ENCODE results near the gene INPP5A.
"Not testable (repeated sequence)": the region's sequence is repeated elsewhere in the genome, so short reads cannot be mapped to it uniquely, and the experiment has no call there.

INPP5A gene

GRCh38 chr10:132755166-132755711 is 217.7 kb downstream of the INPP5A start:
- no peak for DNase-seq
- TF ChIP-seq POLR2A (IDR thresholded peaks at IDR 0.05; ENCODE audit: low read length), result no peak
- no peak for TF ChIP-seq GATA1 (IDR thresholded peaks at IDR 0.05; ENCODE audit: low read depth, low read length)

GRCh38 chr10:132756591-132756990 is 219.0 kb downstream of the INPP5A start:
- TF ChIP-seq GATA1 (IDR thresholded peaks at IDR 0.05; ENCODE audit: low read depth, low read length), result no peak
- no peak for TF ChIP-seq POLR2A (IDR thresholded peaks at IDR 0.05; ENCODE audit: low read length)

GRCh38 chr10:132757171-132757570 is 219.6 kb downstream of the INPP5A start:
- DNase-seq, result no peak
- TF ChIP-seq GATA1 (IDR thresholded peaks at IDR 0.05; ENCODE audit: low read depth, low read length), result no peak
- no peak for TF ChIP-seq POLR2A (IDR thresholded peaks at IDR 0.05; ENCODE audit: low read length)

More at GRCh38 chr10:132756591-132756990, 219.0 kb downstream of the INPP5A start:
- no peak for DNase-seq

GRCh38 chr10:132758865-132759264 is 221.3 kb downstream of the INPP5A start:
- DNase-seq, result no peak
- TF ChIP-seq POLR2A (IDR thresholded peaks at IDR 0.05; ENCODE audit: low read length) (no peak), GATA1 (IDR thresholded peaks at IDR 0.05; ENCODE audit: low read depth, low read length) (no peak)

GRCh38 chr10:132761395-132762060 is 223.9 kb downstream of the INPP5A start:
- no peak for TF ChIP-seq GATA1 (IDR thresholded peaks at IDR 0.05; ENCODE audit: low read depth, low read length)

GRCh38 chr10:132762267-132762666 is 224.7 kb downstream of the INPP5A start:
- no peak for DNase-seq
- TF ChIP-seq POLR2A (IDR thresholded peaks at IDR 0.05; ENCODE audit: low read length) (no peak), GATA1 (IDR thresholded peaks at IDR 0.05; ENCODE audit: low read depth, low read length) (no peak)

More at GRCh38 chr10:132761395-132762060, 223.9 kb downstream of the INPP5A start:
- no peak for DNase-seq

- no peak for TF ChIP-seq POLR2A (IDR thresholded peaks at IDR 0.05; ENCODE audit: low read length)
- no peak for TF ChIP-seq GATA1 (IDR thresholded peaks at IDR 0.05; ENCODE audit: low read depth, low read length)
Observed at GRCh38 chr10:132763545-132763944, 226.0 kb downstream of the INPP5A start.

GRCh38 chr10:132764108-132764507 is 226.5 kb downstream of the INPP5A start:
- no peak for DNase-seq
- no peak for TF ChIP-seq GATA1 (IDR thresholded peaks at IDR 0.05; ENCODE audit: low read depth, low read length)
- no peak for TF ChIP-seq POLR2A (IDR thresholded peaks at IDR 0.05; ENCODE audit: low read length)

More at GRCh38 chr10:132763545-132763944, 226.0 kb downstream of the INPP5A start:
- DNase-seq, result no peak

- TF ChIP-seq GATA1 (IDR thresholded peaks at IDR 0.05; ENCODE audit: low read depth, low read length) (no peak), POLR2A (IDR thresholded peaks at IDR 0.05; ENCODE audit: low read length) (no peak)
- DNase-seq, result no peak
Observed at GRCh38 chr10:132765435-132765834, 227.8 kb downstream of the INPP5A start.

GRCh38 chr10:132766291-132766690 is 228.7 kb downstream of the INPP5A start:
- no peak for TF ChIP-seq GATA1 (IDR thresholded peaks at IDR 0.05; ENCODE audit: low read depth, low read length)
- TF ChIP-seq POLR2A (IDR thresholded peaks at IDR 0.05; ENCODE audit: low read length), result no peak
- DNase-seq, result no peak

- no peak for DNase-seq
- TF ChIP-seq GATA1 (IDR thresholded peaks at IDR 0.05; ENCODE audit: low read depth, low read length) (no peak), POLR2A (IDR thresholded peaks at IDR 0.05; ENCODE audit: low read length) (no peak)
Observed at GRCh38 chr10:132768346-132769248, 231.0 kb downstream of the INPP5A start.

GRCh38 chr10:132770061-132771021 is 232.8 kb downstream of the INPP5A start:
- TF ChIP-seq POLR2A (IDR thresholded peaks at IDR 0.05; ENCODE audit: low read length), result no peak
- no peak for DNase-seq

GRCh38 chr10:132772816-132773215 is 235.2 kb downstream of the INPP5A start:
- DNase-seq, result not testable (repeated sequence)

Measured in erythroblast (primary cell).